Stimulated activated CD4-positive, alpha-beta T cell treated with anti-CD3 and anti-CD28 coated beads, Interleukin-12 subunit alpha, Interleukin-12 subunit beta, amount 100 ng/mL, for 24 hours (primary cell): ENCODE results near the gene ZNF516.

Experiments used
- DNase-seq, 2 experiments: peaks; one replicate each; pipeline ENCODE4 v3.0.0-alpha.2; 2020; ENCODE audit warnings: low read depth in 2 of 2

Gene ZNF516

DNA sequence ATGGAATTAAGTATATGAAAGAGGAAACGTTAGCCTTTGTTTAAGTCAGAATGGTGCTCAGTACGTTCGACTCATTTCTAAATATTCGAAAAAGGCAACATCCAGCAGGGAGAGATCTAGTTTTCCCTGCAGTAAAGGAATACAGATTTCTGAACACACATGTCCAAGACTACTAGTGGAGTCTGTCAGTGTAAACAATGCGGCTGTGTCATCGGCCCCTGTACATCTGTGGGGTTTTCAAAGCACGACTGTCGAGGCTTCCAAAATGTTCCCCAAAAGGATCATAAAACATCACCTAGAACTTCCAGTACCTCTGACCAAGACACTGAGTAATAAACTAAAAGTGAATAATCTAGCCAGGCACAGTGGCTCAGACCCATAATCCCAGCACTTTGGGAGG is 112.8 kb downstream of the ZNF516 start:
- DNase-seq: no peak

DNA sequence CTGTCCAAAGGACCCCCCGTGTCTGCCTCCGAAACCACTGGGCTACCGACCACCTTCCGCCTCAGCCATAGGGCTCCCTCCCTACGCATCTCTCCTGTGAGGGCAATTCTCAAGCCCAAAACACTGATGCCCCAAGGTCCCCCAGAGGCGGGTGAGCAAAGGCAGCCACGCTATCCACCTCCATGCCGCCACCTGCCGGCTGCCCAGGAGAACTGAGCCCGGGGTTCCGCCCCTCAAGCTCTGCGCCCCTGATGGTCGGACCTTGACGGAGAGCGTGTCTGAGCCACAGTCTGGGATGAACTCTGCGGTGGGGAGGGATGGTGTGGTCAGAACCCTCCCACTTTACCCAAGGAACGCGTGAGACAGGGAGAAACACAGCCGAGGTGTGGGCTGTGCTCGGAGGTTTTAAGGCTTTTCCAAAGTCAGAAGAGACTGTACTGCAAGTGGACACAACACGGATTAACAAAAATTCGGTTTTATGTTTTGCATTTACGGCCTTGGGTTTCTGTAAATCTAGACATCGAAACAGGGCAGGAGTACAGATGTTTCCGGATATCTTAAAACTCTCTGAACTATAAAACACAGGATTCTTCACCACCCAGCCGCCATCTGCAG is 114.1 kb downstream of the ZNF516 start:
- no peak for DNase-seq

DNA sequence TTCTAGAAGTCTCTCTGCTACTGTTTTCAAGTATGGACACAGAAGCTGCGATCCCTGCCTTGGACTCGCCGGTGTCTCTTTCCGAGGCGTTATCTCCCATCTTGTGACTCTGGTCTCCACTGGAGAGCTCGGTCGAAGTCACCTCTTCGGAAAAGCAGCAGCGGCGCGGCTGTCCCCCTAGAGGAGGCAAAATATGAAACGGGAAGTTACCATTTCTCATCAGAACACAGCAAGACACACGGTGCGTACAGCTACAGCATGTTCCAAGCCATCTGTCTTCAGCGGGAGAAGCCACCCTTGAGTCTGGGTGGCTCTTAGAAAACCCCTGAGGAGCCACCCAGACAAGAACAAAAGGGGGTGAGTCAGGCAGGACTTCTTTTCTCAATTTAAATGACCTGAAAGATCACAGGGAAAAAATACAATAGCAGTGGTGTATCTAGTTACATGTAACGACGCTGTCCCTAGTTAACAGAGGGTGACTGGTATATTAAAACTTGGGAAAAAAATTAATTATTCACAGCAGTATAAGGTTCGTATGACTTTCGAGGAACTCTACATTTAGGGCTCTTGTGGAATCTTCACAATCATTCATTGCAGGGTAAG is 114.8 kb downstream of the ZNF516 start:
- no peak for DNase-seq

DNA sequence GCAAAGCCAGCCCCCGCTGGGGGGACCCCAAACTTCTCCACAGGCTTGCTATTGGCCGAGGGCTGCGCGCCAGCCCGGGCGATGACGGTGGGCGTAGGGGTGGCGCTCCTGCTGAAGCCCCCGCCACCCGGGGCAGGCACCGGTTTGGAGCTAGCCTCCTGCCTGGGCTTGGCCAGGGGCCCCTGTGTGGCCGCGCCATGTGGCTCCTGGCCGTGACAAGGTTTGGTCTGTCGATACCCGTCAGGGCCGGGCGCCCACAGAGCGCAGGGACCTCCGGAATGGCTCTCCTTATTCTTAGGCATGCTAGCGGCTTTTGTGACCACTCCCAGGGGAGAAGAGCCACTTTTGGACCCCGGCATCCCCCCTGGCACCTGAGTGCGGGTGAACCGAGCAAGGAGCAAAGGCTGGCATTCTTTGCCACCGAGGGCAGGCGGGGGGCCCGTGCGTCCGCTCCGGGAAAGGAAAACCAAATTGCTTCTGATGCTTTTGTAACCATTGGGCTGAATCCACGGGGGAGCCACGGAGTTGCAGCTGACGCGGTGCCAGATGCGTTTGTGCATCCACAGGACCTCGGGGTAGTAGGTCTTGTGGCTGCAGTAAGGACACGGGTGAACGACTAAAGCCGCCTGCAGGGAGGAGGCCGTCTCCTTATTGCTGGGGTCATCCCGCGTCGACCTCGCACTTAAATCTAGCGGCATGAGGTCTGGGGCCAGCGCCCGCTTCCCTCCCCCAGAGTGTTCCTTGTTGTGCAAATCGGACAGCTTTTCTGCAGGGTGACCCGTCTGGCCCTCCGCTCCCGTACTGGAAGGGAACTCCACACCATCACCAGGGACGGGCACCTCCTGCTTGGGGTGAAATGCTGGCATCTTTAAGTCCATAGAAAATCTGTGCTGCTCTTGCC is 115.6 kb downstream of the ZNF516 start:
- no peak for DNase-seq

DNA sequence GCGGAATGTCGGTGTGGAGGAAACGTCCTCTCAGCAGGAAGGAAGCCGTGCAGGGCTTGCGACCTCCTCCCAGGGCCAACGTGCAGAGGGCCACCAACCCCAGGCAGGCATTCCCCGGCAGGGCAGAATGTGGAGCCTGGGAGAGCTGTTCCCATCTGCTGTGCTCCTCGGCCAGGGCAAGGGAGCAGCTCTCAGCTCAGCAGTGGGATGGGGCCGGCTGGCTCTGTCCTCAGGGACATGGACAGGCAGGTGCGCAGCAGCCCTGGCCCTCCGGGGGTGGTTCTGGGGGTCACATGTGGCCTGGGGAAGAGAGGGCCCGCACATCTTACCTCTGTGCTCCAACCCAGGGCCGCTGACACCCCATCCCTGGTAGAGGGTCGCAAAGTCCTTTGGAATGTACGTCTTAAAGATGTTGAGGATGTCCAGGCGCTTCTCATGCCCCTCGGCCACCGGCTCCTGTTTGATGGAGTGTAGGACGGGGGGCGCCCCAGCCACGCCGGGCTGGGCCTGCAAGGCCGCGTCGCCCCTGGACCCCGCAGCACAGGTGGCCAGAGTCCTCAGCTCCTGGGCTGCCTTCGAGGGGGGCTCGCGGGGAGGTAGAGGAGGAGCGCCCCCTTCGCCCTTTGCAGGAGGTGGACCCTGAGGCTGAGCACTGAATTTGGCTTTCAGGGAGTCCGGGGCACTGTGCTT is 116.4 kb downstream of the ZNF516 start:
- no peak for DNase-seq

DNA sequence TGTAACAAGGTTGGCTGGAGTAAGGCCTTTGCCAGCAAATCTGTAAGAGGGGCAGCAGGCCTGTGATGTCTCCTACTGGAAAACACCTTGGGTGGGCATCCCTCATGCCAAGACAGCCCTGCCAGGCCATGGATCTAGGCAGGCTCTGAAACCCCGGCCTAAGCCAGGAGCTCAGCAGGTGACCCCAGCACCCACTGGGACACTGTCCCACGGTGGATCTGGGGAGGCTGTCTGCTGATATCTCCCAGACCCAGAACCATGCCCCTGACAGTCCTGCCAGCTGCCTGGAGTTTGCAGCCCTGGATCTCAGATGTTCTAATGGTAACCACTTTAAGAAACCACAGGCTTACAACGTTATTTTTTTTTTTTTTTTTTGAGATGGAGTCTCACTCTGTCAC is 117.7 kb downstream of the ZNF516 start:
- DNase-seq: no peak

DNA sequence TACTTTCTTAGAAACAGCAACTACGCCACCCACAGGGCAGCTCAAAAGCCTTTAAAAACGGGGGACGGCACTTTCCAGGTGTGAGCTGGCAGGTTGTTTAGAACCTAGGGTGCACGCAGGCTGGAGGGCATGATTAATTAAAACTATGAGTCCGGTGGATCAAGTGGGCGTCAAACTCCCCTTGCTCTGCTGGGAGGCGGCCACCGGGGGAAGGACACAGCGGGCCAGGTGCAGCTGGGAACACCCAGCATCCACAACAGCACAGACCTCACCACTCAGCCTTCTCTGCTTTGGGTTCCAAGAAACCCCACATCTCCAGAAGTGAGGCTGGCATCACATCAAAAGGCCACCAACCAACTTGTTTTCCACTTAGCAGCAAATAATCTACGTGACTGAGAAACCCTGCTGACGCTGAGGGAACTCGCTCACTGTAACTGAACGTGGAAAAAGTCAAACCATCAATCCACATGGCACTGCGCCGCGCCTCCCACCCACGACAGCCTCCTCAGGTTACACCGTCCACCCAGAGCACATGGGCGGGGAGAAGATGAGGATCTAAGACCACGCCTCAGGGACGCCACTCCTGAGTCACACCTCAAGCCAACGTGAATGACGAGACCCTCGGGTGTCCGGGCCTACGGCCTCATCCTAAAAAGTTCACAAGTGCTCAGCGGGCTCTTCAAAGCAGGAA is 118.2 kb downstream of the ZNF516 start:
- DNase-seq: peak in 1 of 2 experiments; percentile 57

DNA sequence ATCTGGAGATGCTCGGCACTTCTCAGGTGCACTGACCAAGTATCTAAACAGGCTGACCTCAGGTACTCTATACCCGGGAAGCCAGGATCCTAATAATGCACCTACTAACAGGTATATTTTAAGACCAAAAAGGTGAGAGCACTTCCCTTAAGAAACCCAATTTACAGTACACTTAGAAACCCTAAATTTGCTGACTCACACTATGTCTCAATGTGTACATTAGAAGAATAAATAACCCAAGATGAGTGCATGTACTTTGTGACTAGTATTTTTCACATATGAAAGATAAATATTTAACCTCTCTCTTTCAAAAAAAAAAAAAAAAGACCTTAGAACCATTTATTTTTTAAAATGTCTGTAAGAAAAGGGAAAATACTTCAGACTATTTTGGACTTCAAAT is 118.8 kb downstream of the ZNF516 start:
- no peak for DNase-seq

DNA sequence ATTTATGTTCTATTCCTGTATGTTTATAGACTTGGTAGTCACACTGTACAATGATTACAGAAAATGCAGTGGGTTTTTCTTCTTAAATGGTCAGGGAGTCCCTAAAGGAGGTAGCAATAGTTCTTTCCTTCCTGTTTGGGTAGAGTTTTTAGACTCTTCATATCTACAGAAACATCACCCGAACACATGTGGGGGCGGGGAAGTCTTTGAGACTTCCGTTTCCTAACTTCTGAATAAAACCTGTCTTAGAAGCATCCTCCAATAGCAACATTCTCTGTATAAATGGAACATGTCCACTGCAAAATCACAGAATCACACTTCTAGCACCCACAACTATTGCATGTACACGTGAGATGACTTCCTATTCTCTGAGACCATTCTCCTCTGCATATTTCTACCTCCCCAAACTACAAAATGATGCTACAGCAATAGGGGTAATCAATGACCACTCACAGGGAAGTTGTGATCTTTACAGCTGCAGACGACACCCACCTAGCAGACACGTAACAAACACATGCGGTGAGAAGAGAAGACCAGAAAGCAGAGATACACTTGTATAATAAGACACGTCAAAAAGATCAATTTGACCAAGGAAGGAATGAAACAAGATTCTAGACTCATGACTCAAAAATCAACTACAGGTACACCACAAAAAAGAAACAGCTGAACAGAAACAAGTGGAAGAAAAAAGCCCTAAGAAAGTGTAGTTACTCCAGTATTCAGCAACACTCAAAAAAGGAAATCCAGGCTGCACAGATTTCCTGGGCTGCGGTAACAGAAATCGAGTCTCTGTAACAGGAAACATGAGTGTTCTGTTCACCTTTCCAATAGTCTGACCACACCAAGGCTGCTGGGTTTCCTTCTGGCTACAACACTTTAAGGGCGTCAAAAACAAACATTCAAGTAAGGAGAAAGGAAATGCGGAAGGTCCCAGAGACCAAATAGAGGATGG is 120.4 kb downstream of the ZNF516 start:
- peak in 1 of 2 experiments; percentile 44 for DNase-seq

DNA sequence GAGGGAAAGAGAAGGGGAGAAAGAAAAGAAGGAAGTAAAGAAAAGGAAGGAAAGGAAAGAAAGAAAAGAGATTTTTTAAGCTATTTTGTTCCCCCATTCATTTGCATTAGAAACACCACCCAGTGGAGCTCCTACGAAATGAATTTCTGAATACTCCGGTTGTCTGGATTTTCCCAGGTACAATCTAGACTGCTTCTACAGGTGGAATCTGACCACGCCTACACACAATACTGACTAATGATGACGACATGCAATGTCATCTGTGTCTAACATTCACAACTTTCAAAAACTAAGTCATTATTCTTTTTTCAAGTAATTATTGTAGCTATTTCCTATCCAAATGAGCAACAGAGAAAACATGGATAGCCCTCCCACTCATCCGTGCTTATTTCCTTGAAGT is 121.7 kb downstream of the ZNF516 start:
- no peak for DNase-seq

DNA sequence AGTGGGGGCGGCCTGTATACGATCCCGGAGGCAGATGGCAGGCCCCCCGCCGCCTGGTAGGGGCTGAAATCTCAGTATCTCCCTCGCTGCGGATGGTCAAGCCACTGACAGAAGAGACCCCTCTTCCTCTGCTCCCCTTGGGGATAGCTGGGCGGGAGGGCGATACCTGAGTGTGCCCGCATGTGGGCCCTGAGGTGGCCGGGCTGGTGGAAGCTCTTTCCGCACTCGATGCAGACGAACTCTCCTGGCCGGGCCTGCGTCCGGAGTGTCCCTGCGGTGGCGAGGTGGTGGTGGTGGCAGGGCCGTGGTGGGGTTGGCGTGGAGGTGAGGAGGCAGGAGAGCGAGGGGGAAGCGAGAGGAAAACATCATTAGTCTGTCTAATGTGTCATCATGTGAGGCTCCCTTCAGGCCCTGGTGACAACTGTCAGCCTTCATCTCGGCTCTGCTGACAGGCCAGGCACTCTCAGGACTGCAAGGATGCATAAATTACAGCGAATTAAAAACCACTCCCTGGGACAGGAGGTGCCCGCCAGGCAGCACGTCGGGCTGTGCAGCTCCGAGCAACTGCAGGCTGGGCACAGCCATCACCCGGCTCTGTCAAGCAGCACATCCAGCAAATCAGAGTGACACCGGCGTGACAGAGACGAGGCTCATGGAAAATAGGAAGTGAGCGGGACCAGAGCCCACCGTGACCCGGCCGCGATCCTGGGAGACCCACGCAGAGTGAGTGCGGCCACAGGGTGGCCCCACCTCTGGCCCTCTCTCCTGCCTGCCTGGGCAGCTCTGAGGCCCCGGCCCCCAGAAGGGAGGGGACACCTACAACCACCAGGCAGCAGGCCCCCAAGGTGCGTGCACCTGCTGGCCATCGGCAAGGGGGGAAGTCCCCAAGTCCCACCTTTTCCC is 123.5 kb downstream of the ZNF516 start:
- DNase-seq: no peak

DNA sequence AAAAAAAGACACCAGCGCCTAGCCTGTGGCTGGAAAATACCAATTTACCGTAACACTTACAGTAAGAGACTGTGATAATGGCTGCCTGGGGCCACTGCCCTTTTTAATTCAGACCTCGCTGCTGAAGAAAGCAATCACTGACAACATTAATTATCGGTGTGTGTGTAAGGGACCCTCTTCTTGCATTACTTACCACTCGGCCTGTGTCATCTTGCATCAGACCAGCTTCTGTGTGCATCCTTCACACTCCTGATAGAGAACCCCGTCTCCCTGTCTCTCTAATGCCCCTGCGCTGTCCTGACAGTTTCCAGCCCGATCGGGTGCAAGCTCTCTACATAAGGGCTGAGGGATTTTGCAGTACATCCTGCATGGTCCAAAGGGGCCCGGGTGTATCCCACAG is 124.4 kb downstream of the ZNF516 start:
- DNase-seq: no peak

DNA sequence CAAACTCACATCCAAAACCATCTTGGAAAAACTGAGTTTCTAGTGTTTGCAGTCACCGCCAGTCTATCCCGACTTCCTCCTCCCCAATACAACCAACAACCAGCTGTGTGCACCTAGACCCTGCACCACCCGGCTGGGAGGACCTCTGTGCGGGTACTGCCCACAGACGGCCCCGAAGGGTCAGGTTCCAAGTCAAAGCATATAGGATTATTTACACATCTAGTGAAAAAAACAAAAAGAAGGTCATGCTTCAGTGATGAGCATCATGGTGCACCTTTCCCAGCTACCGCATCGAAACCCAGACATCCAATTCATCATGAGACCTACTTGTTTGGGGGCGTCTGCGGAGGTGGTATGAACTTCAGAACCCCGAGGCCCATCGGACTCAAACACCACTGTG is 124.8 kb downstream of the ZNF516 start:
- DNase-seq: no peak

DNA sequence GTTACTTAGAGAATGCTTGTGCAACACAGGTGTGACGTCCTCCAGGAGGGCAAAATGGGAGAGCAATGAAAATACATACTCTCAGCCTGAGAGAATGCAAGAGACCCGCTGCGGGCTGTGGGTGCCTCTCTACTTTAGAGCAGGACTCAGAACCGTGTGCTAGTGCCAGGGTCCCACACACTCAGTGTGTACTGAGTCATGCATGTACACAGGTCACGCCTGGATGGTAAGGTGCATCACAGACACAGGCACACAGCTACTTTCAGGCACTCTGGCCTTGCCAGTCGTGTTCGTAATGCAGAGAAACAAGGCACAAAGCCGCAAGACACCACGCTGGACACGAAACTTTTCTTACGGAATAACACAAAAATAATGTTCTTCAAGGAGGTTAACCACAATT is 125.3 kb downstream of the ZNF516 start:
- DNase-seq: no peak

DNA sequence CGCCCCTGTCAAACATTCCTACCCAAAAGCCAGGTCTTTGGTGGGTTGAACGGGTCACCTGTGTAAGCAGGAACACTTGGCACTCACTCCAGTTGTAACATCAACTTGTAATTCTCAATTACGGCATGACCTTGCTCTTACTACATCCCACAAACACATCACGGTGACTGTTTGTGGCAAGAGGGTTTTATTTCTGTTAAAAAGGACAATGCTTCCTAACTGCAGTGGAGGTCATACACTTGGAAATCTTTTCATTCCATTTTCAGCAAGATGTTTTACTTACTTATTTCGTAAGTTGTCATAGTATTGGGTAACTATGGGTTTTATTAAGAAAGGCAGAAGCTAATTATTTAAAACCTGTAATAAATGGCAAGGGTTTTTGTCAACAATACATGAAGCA is 126.1 kb downstream of the ZNF516 start:
- DNase-seq: no peak

DNA sequence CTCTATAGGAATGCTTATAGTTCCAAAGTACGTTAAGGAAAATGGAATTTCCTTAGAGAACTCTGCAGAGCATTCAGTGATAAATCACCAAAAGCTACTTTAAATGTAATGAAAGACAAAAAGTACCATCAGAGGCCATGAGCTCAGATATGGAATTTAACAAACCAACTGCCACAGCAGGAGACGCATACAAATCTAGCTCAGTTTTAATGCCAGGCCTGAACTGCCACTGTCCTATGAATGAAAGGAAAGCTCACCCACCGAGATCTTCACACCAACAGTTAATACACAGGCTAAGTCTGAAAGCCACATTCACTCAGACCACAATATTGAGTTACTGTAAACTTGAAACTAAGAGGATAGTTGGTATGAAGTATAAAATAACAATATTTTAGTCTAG is 126.8 kb downstream of the ZNF516 start:
- no peak for DNase-seq

DNA sequence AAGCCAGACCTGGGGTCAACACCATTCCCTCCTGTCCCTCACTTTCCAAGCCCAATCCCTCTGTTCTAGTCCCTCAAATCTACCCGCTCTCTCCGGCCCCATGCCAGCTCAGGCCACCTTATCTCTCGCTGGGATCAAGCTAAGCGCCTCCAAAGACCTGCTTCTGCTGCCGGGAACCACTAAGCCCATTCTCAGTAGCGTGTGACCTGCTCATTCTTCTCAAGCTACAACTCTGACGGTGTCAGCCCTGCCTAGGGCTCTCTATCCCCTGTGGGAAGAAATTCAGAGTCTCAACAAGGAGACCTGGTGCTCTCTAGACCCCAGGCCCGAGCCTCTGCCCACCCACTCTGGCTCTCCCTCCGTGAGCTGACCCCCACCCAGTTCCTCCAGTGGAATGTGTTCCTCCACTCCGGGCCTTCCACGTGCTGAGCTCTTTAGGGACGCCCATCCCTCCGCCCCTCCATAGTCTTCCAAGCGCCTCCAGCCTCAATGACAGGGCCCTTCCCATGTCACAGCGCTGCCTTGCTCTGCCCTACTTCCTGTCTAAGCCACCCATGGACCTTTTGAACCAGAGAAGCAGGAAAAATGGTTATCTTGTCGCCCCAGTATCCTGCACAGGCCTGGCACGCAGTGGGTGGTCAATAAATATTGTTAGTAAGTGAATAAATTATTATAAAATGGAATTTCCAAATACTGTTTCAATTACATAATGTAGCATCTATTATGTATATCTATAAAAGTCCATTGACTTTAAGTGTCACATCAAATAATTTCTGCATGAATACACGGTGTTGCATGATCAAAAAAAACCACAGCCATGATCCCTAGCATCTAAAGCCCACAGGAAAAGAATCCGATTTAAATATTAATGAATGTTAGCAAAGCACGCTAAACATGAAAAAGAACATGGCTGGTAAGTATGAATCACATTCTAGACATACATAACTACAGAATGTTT is 127.6 kb downstream of the ZNF516 start:
- DNase-seq: no peak

DNA sequence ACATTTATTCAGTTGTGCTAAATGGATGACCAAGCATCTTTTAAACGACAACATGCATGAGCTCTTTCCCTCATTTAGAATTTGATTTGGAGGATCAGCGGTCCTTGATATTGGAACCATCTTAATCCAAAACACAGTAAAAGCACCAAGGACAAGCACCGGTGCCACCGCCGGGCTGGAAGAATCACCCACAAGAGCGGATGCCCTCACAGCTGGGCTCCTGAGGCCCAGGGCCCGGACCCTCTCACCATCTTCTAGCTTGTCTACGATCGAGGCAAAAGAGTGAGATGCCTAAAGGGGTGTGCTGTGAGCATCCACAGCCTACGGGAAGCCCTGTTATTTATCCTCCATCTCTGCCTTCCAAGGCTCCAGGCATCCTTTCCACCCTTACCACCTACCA is 129.5 kb downstream of the ZNF516 start:
- no peak for DNase-seq
